ENCODE data around the gene SLC35G2.
"Not testable (repeated sequence)": the region's sequence is repeated elsewhere in the genome, so short reads cannot be mapped to it uniquely, and the experiment has no call there.

The SLC35G2 gene

DNA sequence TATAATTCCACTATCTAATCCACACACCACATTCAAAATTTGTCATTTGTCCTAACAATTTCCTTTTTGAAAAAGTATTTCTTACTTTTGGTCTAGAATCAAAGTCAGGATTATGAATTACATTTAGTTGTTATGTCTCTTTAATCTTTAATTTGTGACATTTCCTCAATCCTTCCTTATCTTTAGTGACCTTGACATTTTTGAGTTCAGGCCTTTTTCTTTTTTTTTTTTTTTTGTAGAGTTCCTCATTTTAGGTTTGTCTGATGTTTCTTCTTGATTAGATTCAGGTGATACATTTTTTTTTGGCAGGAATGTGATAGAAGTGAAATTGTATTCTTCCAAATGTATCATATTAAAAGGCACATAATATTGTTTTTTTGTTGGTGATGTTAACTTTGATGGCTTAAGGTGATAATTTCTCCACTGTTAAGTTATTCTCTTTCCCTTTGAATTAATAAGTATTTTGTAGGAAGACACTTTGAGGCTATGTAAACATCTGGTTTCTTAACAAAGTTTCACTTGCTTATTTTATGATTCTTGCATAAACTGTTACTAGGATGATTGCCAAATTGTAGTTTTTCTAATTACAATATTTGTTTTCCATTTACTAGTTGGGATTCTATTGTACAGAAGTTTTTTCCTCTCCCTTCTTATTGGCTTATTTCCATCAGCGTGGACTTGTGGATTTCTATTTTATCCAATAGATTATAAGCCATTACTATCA is 16.3 kb downstream of the SLC35G2 start:
- no peak for DNase-seq (ENCODE audit: low read depth in 1 of 2, low spot score in 1 of 2)

DNA sequence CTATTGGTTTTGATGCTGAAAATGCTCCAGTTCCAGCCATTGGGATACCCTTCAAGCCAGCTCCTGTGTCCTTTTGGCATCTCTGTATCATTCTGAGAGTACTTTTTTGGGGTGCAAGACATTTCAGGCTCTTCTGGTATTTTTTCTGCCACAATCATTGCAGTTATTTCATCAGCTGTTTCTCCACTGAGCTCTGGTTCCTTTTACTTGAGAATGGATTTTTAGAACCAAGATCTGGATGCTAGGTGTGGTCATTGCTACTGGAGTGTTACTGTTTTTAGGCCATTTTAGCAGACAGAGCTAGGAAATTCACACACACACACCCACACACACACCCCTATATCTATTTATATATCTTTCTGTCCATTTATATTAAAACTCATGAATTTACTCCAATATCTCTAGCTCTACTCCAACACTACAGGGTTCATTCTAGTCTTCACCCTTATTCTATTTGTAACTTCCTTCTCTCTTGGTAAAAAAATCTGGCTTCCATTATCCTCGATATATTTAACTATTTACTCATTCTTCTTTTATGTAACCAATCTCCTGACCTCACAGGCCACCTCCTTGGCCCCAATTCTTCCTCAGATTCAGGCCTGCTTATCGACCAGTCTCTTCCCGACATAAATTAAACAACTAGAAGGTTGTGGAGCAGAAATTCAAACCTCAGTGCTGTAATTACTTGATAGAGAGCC is 17.0 kb downstream of the SLC35G2 start:
- DNase-seq (ENCODE audit: low read depth in 1 of 2, low spot score in 1 of 2) = no peak

DNA sequence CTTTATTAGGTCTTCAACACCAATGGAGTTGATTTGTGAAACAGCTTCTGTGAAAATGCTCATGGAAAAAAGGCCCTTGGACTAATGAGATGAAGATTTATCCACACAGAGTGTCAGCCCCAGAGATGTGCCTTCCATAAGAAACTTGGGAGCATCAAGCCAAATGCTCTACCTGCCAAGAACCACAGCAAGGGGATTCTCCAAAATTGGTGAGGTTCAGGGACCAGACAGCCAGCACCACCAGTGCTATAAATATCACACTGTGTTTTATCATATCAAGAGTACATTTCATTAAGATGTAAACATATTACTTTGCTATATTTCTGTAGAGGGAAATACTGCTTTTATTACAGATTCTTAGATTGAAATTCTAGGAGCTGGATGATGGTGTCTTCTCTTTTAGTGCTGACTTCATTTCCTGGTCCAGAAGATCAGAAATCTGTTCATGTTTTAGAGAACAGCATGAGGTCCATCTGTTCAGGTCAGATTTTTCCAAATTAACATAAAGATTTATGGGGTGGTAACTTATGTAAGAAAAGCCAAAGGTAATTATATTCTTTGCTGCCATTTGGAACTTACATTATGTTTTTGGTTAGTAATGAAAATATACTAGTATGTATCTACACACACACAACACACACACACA is 17.7 kb downstream of the SLC35G2 start:
- DNase-seq (ENCODE audit: low read depth in 1 of 2, low spot score in 1 of 2) = no peak

DNA sequence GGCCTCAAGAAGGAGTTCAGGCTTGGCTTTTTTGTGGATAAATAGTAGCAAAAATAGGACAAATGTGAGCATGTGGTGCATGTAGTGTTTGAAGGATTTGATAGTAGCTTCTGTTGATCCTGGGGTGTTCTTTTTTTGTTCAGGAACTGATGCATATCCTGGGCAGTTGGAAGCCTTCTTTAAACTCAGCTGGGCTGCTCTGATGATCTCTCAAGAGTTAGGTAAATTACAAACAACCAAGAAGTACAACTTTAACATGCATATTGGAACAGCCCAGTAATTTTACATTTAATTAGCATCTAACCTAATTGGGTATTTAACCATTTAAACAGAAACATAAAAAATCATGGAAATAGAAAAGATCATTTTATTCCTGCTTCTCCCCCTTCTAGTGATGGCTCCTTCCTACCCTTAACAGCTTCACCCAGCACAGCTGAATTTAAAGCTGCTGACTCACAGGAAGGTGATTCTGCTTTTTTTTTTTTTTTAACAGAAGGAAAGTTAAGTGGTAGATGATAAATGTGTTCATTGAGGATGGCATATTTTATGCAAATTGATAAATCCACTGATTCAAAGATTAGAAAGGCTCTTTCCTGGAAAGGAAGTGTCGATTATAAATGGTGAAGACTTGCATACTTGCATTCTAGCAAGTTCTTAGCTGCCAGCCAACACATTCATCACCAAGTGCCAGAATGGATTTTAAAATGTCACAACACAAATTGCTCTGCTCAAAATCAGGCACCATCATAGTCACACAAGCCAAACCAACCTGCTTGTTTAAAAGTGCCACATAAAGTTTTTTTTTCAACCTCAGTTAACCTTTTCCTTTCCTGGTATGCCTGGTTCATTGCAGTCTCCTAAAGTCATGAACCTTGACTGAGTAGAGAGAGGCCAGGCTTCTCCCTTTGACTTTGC is 20.0 kb downstream of the SLC35G2 start:
- no peak for DNase-seq (ENCODE audit: low read depth in 1 of 2, low spot score in 1 of 2)

DNA sequence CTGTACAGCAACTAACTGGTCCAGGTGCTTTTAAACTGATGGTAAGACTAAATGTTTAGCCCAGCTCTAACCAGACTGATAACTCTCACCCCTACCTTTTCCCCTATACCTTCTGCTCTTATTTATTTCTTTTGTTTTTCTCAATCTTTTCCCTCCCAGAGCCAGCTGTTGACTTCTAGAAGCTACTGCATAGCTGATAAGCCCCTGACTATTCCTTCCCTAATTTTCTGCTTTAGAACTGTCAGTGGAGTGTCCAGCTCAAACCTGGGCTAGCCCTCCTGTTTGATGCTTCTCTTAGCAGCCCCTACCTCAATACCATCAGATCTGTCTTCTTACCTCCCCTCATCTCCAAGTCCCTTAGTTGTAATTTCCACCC is 20.6 kb downstream of the SLC35G2 start:
- no peak for DNase-seq (ENCODE audit: low read depth in 1 of 2, low spot score in 1 of 2)

DNA sequence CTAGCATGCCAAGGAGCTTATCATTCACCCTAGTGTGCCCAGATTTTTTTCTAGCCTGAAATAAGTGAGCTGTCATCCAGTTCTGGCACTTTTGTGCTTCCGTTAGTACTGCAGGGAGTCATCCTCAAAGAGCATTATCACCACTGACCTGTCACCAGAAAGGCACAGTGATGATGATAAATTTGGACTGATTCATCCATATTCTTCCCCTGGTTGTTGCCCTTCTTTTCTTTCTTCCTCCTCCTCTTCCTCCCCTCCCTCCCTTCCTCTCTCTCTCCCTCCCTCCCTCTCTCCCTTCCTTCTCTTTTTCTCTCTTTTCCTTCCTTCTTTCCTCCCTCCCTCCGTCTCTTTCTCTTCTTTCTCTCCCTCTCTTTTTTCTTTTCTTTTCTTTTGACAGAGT is 21.3 kb downstream of the SLC35G2 start:
- no peak for DNase-seq (ENCODE audit: low read depth in 1 of 2, low spot score in 1 of 2)

DNA sequence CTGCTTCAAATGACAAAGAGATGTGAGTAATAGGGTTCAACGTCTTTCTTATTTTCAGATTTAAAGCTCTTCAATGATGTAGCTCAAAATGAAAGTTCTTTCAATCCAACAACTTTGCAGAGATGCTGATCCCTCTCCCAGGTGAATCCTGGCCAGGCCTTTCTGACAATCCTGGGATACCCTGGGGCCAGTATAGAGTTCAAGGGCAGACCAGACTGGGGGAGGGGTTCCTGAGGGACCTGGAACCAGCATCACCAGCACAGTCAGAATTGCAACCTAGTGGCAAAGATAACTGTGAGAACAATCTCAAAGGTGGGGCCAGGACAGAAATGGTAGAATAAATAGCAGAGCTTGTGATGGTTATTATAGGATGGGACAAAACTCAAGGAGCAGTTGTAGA is 23.4 kb downstream of the SLC35G2 start:
- DNase-seq (ENCODE audit: low read depth in 1 of 2, low spot score in 1 of 2) = no peak

DNA sequence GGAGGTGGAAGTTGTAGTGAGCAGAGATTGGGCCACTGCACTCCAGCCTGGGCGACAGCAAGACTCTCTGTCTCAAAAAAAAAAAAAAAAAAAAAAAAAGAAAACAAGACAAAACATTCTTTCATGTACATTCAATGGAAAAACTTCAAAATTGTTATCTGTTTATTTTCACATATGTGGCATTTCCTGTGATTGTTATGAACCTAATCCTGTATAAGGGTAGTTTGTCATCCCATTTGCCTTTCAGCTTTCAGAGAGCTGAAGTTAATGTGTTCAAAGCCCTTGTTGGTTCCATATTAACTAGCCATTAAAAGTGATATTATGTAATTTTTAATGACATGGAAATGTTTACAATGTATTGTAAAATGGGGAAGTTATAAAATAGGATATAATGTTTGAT is 25.8 kb downstream of the SLC35G2 start:
- DNase-seq (ENCODE audit: low read depth in 1 of 2, low spot score in 1 of 2) = no peak

DNA sequence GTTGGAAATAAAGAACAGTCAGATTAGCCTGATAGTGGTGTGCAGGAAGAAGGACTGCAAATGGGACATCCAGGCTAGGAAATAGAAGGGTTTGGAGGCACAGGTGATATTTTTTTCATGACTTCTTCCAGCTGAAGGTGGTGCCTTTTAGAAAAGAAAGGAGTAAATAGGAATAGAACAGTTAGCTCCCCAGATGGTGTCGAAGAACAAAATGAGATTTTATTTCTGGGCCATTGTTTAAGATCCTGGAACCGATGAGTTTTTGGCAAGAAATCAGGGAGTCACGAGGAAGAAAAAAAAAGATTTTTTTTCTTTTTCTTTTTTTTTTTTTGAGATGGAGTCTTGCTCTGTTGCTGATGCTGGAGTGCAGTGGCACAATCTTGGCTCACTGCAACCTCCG is 33.3 kb downstream of the SLC35G2 start:
- no peak for DNase-seq (ENCODE audit: low read depth in 1 of 2, low spot score in 1 of 2)

DNA sequence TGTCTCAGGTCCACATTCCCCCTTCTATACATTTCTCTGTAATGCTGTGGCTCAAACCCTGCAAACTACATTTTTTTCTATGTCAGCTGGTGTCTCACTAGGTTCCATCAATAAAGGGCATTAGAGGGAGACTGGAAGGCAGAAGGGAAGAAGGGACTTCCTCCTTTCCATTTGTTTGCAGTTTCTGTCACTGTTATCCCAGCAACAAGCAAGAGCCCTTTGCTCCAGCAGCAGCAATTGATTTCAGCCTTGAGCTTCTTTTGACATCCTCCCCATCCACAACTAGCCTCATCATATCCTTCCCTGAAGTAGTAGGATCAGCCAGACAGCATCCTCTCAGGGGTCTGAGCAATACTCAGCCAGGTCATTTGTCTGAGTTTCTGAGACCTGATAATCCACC is 37.7 kb downstream of the SLC35G2 start:
- no peak for DNase-seq (ENCODE audit: low read depth in 1 of 2, low spot score in 1 of 2)

DNA sequence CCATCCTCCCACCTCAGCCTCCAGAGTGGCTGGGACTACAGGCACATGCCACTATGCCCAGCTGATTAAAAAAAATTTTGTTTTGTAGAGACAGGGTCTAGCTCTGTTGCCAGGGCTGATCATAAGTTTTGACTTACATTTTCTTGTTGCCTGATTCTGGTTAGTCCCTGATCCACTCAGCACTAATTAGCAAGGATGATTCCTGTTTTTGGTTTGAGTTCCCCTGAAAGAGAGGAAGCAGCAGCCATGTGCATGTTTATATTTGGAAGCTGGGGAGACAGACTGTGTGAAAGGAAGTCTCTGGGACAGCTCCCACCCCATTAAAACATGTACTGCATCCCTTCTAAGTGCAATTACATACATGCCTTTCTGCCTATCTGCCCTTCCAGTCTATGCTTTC is 39.5 kb downstream of the SLC35G2 start:
- no peak for DNase-seq (ENCODE audit: low read depth in 1 of 2, low spot score in 1 of 2)

DNA sequence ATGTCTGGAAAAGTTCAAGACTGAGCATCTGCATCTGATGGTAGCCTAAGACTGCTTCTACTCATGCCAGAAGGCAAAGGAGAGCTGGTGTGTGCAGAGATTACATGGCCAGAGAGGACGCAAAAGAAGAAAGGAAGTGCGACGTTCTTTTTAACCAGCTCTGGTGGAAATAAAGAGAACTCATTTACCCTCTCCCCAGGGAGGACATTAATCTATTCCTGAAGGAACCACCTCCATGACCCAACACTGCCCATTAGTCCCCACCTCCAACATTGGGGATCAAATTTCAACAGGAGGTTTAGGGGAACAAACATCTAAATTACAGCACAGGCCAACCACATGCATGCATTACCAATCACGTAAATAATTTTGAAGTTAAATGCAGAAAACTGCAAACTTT is 41.6 kb downstream of the SLC35G2 start:
- no peak for DNase-seq (ENCODE audit: low read depth in 1 of 2, low spot score in 1 of 2)

DNA sequence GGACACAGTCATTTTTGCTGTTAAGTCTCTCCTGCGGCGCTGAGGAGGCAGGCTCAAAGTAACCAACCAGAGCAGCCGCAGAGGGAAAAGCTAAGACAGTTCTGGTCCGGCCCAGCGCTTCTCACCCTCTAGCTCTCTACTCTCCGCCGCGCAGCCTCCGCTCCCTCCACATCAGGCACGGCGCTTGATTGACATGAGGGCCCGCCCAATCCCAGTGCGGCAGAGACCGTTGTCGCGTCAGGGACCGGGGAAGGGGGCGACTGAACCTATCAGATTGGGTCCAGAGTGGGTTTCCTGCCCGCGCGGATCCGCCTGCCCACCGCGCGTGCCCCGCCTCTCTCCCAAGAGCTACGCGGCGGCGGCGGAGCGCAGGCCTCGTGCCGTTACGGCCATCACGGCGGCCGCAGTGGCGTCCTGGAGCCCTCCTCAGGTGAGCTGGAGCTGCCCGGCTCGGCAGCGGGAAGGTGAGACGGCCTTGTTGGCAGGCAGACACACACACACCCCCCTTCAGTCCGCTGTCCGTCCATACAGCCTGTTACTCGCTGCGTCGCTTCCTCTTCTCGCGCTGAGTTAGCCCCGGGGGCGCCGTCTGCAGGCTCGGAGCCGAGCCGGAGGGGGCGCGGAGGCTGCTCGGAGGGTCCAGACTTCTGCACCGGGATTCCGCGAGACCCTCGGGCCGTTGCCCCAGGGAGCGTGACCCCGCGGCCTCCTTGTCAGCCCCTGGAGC is 43.1 kb downstream of the SLC35G2 start, which contains the start of gene NCK1:
TSS of gene NCK1 (plus strand) at position 319 of the 727 bp plus-strand sequence. CDS start 65,794 bp downstream, outside the sequence.
- DNase-seq (ENCODE audit: low read depth in 1 of 2, low spot score in 1 of 2) = peak; percentile 94 to 97

DNA sequence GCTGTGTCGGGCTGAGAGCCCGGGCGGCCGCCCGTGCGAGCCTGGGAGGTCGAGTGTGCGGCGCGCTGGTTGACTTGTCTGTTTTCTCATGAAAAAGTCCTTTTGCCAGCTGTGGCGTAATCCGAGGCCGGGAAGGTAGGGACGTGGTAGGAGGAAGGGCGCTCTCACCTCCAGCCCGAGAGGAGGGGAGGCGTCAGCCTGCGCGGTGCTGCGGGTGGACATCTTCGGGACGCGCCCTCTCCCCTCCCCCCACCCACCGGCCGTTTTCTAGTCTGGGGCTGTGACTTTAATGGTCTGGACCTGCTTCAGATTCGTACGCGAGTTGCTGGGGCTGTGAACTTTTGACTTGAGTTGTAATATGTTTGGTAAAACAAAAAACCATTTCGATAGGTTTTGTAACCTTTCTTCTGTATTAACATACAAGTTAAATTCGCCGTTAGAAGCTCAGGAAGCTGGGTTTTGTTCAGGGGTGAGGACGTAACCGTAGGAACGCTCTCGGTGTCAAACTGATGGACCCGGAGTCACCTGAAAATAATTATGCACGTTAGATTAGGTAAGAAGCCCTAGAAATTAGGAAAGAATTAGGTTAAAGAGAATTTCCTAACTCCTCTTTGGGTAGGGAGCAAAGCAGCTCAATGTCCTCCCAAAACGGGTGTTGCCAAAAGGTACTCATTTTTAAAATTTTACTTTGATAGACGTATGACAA is 43.8 kb downstream of the SLC35G2 start:
- DNase-seq (ENCODE audit: low read depth in 1 of 2, low spot score in 1 of 2) = peak; percentile 15 to 31

DNA sequence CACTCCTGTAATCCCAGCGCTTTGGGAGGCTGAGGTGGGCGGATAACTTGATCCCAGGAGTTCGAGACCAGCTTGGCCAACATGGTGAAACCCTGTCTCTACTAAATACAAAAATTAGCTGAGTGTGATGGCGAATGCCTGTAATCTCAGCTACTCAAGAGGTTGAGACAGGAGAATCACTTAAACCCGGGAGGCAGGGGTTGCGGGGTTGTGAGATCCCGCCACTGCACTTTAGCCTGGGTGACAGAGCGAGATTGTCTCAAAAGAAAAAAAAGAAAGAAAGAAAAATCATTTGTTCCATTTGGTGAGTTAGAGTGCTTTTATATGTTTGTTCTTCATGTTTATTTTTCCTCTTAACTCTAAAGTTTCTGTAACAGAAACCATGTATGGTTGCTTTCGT is 50.4 kb downstream of the SLC35G2 start:
- no peak for DNase-seq (ENCODE audit: low read depth in 1 of 2, low spot score in 1 of 2)

DNA sequence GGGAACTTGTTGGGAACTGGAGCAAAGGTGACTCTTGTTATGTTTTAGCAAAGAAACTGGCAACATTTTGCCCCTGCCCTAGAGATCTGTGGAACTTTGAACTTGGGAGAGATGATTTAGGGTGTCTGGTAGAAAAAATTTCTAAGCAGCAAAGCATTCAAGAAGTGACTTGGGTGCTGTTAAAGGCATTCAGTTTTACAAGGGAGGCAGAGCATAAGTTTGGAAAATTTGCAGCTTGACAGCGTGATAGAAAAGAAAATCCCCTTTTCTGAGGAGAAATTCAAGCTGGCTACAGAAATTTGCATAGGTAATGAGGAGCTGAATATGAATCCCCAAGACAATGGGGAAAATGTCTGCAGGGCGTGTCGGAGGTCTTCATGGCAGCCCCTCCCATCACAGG is 53.3 kb downstream of the SLC35G2 start:
- not testable (repeated sequence) for DNase-seq (ENCODE audit: low read depth in 1 of 2, low spot score in 1 of 2)

DNA sequence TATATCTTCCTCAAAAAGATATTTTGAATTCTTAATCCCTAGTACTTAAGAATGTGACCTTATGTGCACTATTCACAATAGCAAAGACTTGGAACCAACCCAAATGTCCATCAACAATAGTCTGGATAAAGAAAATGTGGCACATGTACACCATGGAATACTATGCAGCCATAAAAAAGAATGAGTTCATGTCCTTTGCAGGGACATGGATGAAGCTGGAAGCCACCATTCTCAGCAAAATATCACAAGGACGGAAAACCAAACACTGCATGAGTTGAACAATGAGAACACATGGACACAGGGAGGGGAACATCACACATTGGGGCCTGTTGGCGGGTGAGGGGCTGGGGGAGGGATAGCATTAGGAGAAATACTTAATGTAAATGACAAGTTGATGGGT is 60.6 kb downstream of the SLC35G2 start:
- not testable (repeated sequence) for DNase-seq (ENCODE audit: low read depth in 1 of 2, low spot score in 1 of 2)

DNA sequence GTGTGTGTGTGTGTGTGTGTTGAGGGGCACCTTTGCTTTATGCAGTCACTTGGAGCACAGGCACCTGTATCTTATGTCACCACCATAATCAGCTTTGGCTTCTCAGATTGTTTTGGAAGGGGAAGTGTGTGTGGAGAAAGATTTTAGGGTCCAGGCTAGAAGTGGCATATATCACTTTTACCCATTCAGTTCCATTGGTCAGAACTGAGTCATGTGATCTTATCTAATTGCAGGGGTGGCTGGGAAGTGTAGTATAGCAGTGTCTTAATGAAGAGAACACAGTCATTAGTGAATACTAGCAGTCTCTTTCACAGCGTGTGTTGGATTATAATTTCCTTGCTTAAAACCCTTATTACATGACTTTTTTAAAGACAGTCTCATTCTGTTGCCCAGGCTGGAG is 63.6 kb downstream of the SLC35G2 start:
- no peak for DNase-seq (ENCODE audit: low read depth in 1 of 2, low spot score in 1 of 2)

DNA sequence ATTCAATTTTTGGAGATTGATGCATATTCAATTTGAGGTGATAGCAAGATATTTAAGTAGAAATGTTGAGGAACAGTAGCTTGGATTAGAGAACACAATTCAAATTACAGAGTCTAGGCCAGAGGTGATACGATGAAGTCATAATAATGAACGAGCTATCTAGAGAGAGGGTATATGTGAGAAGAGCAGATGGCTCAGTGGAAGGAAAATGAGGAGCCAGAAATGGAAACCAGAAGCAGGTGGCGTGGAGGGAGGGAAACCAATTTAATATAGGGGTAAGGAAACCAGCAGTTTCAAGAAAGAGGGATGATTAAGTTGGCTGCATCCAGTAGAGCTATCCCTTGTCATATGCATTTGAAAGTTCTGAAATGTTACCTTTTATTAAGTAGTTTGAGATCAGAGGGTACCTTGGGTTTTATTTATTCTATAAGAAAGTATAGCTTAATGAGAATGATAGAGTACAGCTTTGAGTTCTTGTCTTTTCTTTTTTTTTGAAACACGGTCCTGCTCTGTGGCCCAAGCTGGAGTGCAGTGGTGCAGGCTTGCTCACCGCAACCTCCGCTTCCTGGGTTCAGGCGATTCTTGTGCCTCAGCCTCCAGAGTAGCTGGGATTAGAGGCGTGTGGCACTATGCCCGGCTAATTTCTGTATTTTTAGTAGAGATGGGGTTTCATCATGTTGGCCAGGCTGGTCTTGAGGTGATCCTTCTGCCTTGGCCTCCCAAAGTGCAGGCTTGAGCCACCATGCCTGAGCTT is 65.2 kb downstream of the SLC35G2 start:
- no peak for DNase-seq (ENCODE audit: low read depth in 1 of 2, low spot score in 1 of 2)

Data from activated T-helper 1 cell treated with anti-CD3 and anti-CD28 coated beads, Interleukin-2, amount 50 U/mL, for 16 hours (primary cell).